ENCODE measurements around the gene OLR1.
"Not testable (repeated sequence)": the region's sequence is repeated elsewhere in the genome, so short reads cannot be mapped to it uniquely, and the experiment has no call there.

Gene OLR1

DNA sequence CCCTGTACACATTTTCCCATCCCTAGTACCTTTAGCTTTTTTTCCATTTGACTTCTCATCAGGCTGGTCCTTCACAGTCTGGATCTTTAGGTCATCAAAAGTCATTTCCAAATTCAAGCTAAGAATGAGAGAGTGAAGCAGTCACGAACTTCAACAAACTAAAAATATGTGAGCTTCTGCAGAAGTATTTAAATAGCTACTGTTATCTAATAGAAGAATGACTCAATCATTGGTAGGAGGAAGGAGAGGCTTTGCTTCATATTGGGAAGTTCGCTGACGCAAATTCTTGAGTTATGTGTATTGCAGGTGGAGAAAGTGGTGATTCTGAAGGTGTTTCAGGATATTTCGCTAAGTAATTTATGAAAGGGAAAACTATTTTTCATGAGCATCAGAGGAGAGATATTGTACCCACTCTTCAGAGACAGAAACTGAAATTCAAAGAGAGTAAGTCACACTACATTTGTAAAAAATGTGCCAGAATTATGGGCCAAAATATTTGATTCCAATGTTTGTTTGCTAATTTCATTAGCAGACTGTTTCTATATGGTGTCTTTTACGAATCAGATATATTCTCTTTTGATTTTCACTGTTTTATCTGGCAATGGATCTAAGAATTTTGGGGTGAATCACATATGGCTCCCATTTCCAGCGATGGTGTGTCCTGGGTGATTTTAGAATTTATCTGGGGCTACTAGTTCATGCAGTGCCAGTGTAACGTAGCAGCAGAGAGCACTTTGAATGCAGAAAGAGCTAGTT is at the start of gene OLR1:
TSS of gene OLR1 (minus strand) at position 160 of the 756 bp plus-strand sequence. CDS start at position 105, 55 bp downstream.
- DNase-seq: peak; percentile 88

DNA sequence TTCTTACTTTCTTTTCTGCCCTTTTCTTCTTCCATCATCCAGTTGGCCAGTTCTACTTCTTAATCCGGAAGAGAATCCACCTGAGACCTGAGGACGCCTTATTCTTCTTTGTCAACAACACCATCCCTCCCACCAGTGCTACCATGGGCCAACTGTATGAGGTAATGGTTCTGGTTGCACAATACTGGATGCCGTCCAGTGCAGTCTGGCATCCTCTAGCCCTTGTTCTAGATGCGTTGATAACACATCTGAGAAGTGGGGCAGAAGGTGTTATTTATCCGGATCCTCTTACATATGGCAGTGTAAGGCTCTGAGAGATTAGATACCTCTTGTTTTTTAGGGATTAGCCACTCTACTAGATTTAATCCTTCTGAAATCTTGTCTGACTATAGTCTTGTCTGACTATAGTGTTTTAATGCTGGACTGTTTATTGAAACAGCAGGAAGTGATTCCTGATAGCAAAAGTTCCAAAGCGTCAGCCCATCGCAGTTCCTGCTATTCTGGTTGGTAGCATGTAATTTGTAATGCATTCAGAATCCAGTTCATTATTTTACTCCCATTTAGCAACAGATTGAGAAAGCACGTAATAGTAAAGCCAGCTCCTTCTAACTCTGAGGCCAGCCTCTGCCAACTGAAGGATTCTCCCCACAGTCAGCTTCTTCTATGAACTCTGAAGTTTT is 48.6 kb upstream of the OLR1 start:
- peak; percentile 81 for DNase-seq

- DNase-seq: no peak
Observed at GRCh38 chr12:10218021-10218420, 46.1 kb upstream of the OLR1 start.

DNA sequence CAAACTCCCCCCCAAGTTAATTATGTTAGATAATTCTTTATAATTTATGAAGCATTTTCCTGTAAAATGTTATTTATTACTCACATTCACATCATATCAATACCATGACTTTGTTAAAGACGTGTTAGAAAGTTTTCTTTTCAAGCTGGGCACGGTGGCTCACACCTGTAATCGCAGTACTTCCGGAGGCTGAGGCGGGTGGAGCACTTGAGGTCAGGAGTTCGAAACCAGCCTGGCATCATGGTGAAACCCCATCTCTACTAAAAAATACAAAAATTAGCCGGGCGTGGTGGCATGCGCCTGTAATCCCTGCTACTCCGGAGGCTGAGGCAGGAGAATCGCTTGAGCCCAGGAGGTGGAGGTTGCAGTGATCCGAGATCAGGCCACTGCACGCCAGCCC is 44.0 kb upstream of the OLR1 start:
- not testable (repeated sequence) for DNase-seq

GRCh38 chr12:10215436-10215835 is 43.5 kb upstream of the OLR1 start:
- no peak for DNase-seq

DNA sequence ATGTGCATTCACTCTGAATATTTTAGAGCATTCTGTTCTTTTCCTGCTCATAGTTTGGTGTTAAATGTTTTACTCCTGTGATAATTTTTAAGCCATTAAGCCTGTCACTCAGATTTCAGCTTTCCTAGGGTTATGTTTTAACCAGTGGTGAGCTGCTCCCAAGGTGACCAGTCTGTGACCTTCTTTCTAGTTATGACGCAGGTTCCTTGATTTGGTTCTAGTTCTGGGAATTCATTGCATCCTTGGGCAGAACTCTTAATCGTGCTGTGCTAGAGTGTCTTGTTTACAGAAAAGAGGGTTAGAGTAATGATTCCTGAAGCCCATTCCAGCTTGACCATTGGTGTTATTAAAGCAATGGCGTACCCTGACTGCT is 42.9 kb upstream of the OLR1 start:
- DNase-seq: no peak

GRCh38 chr12:10214136-10214894 is 42.4 kb upstream of the OLR1 start:
- DNase-seq: peak; percentile 71

DNA sequence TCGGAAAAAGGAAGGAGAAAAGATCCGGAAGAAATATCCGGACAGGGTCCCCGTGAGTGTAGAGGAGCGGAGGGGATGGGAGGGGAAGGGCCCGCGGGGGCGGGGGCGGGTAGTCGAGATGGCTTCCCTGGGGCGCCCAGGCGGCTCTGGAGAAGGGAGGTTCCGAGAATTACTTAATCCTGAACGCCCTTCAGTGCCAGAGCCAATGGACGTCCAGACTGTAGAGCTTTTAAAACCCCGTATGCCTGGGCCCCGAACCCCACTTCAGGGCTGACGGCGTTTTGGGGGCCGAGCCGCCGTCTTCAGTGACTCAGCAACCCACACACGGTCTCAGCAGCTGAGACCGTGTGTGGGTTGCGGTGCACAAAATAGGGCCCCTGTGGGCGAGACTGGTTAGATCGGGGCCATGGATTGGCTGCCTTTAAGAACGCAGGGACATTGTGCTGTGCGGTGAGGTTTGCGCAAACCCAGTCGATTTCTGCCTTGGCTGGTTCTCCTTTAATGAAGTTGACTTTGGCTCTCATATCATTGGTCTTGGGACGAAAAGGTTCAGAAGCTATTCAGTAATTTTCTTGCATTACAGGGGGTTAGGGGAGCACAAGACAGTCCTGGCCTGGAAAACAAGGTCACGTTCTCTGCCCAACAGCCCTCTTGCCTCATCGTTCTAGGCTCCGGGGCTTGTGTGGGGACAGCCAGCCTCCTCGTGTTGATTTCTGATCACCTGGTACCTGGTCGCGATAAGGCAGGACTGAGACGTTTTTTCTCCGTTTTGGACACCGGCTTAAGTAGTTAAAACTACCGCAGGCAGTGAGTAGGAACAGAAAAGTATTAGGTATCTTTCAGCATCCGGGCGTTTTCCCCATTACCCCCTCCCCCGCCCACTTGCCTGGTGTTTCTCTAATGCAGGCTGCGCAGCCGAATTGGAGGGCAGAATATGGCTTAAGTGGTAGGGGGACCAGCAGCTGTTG is 41.5 kb upstream of the OLR1 start:
- DNase-seq: peak; percentile 80

DNA sequence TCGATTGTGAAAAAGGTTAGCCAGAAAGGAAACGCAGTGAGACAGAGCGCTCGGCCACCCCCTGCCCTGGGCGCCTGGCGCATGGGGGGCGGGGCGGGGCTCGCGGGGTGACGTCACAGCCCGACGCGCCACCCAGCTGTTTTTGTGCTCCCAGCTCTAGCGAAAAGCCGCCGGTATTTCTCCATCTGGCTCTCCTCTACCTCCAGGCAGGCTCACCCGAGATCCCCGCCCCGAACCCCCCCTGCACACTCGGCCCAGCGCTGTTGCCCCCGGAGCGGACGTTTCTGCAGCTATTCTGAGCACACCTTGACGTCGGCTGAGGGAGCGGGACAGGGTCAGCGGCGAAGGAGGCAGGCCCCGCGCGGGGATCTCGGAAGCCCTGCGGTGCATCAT is 40.8 kb upstream of the OLR1 start, which contains the start of gene GABARAPL1:
TSS of gene GABARAPL1 (plus strand) at position 139 of the 393 bp plus-strand sequence. CDS start at position 392, 253 bp downstream.
- DNase-seq: peak; percentile 78

DNA sequence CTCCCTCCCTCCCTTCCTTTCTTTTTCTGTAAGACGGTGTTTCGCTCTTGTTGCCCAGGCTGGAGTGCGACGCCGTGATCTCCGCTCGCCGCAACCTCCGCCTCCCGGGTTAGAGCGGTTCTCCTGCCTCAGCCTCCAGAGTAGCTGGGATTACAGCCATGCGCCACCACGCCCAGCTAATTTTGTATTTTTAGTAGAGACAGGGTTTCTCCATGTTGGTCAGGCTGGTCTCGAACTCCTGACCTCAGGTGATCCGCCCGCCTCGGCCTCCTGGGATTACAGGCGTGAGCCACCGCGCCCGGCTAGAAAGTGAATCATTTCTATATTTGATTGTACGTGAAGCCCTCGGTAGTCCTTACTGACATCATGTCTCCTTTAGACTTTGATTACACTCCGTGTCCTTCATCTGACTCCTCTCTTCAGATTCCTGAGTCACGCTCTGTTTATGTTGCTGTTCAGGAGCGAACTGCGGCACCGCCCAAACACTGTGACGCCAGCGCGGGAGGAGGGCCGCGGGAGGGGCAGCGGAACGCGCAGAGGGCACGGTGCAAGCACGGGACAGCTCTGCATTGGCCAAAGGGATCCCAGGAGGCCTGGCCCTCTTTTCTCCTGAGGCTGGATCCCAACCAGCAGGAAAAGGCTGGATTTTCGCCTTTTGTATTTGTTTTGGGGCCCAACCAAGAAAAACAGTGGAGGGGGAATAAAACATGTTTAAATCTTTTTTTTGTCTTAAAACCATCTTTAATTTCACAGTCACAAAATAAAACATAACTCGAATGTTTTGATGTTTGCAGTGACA is 40.2 kb upstream of the OLR1 start:
- peak; percentile 100 for DNase-seq

DNA sequence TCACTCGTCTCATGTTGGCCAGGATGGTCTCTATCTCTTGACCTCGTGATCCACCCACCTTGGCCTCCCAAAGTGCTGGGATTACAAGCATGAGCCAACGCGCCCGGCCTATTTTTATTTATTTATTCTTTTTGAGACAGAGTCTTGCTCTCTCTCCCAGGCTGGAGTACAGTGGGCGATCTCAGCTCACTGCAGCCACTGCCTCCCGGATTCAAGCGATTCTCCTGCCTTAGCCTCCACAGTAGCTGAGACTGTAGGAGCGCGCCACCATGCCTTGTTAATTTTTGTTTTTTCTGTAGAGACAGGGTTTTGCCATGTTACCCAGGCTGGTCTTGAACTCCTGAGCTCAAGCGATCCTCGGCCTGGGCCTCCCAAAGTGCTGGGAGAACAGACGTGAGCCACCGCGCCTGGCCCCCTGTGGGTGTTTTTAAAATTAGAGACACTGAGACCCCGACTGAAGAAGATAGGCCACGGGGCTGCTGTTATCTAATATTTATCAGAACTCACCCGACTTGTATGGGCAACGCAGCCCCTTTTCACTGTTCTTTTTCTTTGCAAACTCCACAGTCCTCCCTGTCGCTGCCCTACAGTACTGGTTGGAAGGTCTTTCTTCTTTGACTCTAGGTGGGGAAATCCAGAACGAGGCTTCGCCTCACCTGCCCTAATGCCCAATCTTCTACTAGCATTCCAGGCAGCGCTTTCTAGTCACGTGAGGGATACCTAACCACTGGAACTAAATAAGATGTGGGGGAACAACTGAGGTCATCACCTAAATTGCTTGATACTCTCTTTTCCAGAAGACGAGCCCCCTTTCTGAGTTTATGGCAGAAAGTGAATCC is 39.4 kb upstream of the OLR1 start:
- DNase-seq: peak; percentile 11

DNA sequence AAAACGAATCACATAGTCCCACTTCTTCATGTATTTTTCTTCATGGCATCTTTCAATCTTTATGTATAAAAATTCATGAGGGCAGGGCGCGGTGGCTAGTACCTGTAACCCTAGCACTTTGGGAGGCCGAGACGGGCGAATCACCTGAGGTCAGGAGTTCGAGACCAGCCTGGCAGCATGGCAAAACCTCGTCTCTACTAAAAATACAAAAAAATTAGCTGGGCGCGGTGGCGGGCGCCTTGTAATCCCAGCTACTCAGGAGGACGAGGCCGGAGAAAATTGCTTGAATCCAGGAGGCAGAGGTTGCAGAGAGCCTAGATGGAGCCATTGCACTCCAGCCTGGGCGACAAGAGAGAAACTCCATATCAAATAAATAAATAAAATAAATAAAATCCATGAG is 38.3 kb upstream of the OLR1 start:
- DNase-seq: no peak

DNA sequence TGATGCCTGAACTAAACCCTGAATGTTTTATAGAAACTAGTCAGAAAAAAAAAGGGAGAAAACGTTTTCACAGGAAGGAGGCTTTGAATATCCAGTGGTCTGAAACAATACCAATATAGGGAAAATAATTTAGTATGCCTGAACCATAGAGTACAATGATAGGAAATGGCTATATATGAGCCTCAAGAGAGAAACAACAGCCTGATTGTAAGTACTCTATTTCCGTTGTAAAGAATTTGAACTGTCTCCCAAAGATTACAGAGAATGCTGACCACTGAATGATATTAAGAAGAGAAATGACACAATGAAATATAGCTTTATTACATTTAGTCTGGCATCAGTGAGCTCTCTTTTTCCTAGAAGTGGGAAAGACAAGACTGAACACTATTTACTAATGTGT is 35.2 kb upstream of the OLR1 start:
- no peak for DNase-seq

GRCh38 chr12:10205220-10205807 is 33.4 kb upstream of the OLR1 start:
- peak; percentile 81 for DNase-seq

GRCh38 chr12:10204495-10204894 is 32.6 kb upstream of the OLR1 start:
- not testable (repeated sequence) for DNase-seq

- no peak for DNase-seq
Observed at GRCh38 chr12:10197879-10198278, 25.9 kb upstream of the OLR1 start.

GRCh38 chr12:10196210-10196609 is 24.3 kb upstream of the OLR1 start:
- no peak for DNase-seq

- no peak for DNase-seq
Observed at GRCh38 chr12:10194160-10194670, 22.3 kb upstream of the OLR1 start.

DNA sequence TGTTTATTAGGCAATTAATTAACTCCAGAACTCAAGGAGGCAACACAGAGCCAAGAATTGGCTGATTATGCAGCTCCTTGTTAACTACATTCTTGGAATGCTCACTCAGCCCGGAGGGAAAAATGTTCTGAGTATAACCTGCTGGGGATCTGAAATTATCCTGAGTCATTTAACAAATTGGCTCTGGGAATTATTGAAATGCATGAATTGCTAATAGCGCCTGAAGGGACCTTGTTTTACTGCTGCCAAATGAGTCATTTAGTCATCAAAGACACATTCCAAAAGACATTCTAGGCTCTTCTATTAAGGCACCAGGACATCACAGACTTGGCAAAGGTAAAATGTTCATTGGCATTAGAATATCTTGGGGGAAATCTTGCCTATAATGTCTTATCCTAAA is 19.9 kb upstream of the OLR1 start:
- no peak for DNase-seq
